HL-60/S4 (cell line): Measurements from ENCODE around the gene SLC38A9.

Experiments
- in situ Hi-C: fragments of 300-500 bp; cut with MboI; formaldehyde crosslinking; loops from 2 replicates; pipeline ENCODE4 v1.14.3; 2022; ENCODE audit warnings: low sequenced_read_pairs

SLC38A9 gene

DNA sequence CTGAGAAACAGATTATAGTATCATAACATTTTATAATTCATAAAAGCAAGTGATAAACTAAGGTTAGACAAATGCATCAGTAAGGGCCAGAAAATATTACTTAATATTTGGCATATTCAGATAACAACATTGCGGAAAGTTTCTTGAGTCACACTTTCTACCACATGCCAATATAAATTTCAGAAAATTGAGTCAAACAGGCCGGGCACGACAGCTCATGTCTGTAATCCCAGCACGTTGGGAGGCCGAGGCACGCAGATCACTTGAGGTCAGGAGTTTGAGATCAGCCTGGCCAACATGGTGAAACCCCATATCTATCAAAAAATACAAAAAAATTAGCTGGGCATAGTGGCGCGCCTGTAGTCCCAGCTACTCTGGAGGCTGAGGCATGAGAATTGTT lies 47.1 kb downstream of the SLC38A9 start:
- in situ Hi-C loops: no loop called here

DNA sequence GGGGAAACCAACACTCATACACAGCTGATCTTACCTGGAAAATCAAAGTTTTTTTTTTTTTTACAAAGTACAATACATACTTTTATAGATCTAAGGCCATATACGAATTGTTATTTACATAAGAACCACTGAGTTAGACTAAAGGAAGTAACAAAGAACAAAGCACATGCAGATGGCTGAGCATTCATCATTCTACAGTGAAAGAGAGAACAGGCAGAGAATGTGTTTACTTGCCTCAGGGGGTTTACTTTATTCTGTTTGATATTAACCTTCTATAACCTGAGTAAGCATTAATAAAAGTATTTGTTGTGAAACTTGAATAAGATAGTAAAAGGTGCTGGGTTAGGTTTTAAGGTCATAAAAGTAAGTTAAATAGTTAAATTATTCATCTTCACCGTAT lies 54.7 kb downstream of the SLC38A9 start:
- in situ Hi-C loops: no loop called here

DNA sequence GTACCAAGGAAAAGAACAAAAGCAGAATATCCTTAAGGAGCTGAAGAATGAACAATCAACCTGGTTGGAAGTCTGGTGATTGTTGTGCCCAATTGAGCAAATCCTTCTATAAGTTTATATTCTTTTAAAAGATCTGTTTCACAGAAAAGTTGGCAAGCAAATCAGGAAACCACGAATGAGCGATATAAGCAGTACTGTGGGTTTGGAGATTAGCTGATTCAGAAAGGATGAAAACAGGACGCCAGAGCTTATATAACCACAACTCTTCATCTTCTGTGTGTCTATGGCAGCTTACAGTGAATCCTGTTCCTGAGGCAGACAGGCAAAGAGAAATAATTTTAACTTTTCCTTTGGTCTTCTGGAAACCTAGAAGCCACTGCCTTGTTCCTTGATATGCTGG lies 61.7 kb downstream of the SLC38A9 start:
- in situ Hi-C loops: no loop called here

DNA sequence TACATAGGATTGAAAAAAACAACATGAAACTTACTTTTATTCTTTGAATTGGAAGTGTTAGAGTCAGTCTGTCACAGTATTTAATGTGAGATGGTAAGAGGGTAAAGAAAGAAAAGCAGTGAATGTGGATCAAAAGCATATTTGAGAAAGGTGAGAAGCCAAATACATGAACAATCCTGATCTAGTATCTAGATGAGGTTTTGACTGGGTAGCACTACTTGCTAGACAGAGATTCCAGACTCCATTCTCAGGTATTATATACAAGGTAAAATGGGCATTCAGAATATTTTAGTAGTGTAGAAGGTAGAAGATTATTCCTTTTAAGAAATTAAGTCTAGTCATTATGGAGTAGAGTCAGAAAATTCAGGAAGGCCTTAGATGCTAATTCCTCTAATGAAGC lies 62.2 kb downstream of the SLC38A9 start:
- in situ Hi-C loops: no loop called here

DNA sequence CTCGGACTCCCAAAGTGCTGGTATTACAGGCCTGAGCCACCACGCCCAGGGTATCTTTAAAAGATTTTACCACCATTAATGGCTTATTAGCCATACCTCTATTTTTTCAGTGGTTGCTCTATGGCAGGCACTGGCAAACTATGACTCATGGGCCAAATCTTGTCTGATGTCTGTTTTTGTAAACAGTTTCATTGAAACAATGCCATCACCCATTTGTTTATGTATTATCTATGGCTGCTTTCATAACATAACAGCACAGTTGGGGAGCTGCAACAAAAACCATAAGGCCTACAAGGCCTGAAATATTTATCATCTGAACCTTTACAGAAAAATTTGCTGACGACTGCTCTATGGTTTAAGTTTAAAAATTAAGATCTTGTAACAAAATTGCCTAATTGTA lies 66.8 kb downstream of the SLC38A9 start:
- in situ Hi-C loops: no loop called here

DNA sequence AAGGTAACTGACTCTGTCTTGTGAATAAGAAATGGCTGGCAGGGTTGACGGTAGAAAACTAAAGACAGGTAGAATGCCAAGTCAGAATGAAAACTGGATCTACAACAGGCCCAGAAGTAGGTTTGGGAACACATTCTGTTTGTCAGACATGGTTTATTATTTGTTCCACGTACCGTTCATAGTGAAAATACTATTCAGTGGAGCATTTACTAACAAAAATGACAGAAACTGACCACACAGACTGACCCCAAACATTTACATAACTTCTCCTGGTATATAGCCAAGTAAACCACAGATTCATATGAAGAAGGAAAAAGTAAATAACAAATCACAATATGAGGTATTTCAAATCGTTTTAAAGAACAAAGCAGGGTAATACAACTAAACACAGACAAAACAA lies 73.7 kb downstream of the SLC38A9 start:
- in situ Hi-C loops: no loop called here

DNA sequence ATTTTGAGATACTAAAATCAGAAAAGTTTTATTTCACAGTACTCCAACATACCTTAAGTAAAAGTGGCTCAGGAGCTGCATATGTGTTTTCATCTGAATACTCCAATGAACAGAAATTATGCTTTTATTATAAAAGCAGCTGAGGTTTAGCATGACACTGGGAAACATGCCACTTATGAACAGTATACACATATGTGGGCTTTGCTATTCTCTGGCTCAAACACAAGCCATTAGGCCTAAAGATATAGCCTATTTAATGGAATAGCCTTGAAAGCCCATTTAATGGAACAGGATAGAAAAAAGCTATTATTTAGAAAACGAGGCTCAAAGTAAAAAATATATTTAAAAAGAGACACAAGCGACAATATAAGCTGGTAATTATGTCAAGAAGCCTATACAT lies 74.1 kb downstream of the SLC38A9 start:
- in situ Hi-C loops: no loop called here

DNA sequence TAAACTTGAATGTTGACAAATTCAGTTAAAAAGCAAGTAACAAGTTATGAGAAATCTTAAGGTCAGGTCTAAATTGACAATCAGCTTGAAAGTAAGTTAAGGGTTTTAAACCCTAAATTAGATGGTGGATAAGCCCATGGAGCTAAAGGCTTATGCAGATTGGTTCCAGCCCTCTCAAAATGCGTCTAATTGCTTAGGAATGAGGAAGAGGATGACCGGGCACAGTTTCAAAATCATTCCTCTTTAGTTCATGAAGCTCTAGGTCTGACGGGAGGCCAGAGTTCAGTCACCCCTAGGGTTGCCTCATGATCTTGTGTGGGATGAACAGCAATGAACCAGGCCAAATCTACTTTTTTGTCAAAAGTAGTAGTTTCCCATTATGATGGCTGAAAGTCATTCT lies 75.4 kb downstream of the SLC38A9 start:
- in situ Hi-C loops: no loop called here

DNA sequence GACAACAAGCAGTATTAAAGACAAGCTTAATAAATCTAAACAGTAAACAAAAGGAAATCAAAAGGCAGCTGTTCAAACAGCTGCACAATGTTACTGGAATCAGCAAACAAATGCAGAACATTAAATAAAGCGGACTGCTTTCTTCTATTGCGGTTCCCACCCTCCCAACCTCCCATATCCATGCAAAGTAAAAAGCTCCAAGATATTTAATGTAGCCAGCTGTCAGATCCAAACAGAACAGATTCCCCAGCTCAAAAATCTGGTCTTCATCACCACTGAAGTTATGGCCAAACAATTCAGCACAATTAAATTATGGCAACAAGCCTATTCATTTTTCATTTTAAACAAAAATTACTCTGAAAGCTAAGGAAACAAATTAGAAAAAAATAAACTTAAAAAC lies 75.9 kb downstream of the SLC38A9 start:
- in situ Hi-C loops: no loop called here

DNA sequence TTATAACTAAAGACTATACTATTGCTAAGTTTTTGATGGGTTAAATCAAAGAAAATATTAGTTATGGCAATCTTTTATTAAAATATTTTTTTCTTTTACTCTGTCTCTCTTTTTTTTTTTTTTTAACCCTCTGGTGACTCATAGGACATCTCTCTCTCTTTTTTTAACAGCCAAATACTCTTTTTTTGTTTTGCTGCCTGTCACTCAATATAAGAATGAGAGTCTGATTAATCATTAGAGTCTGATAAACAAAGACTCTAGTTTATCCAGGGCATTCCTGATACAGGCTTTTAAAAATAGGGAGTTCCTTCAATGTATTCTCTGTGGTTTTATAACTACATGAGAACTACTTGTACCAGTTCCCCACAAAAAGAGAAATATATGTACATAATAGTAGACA lies 77.3 kb downstream of the SLC38A9 start:
- in situ Hi-C loops: no loop called here

DNA sequence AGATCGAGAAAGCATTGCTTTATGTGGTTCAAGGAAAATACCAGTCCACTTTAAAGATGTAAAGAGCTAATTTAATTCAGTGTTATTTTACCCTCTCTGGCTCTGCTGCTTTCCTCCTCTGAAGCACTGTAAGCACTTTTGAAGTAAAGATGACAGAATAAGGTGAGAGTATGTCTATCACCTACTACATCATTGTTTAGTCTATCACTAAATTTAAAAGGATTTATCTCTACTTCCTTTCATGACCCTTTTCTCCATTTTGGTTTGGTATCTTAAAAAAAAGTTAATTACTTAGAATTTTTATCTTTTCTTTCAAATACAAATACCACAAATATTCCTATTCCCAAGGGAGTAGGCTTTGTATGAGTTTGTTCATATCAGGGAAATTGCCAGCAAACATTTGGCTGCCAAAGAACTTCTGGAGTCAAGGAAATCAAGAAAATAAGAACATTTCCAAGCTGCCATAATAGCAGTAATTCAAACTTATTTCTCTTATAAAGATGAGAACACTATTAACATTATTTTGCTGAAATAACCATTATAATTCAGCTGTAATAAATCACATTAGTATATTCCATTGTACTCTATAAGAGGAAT lies 77.8 kb downstream of the SLC38A9 start:
- in situ Hi-C loops: no loop called here

DNA sequence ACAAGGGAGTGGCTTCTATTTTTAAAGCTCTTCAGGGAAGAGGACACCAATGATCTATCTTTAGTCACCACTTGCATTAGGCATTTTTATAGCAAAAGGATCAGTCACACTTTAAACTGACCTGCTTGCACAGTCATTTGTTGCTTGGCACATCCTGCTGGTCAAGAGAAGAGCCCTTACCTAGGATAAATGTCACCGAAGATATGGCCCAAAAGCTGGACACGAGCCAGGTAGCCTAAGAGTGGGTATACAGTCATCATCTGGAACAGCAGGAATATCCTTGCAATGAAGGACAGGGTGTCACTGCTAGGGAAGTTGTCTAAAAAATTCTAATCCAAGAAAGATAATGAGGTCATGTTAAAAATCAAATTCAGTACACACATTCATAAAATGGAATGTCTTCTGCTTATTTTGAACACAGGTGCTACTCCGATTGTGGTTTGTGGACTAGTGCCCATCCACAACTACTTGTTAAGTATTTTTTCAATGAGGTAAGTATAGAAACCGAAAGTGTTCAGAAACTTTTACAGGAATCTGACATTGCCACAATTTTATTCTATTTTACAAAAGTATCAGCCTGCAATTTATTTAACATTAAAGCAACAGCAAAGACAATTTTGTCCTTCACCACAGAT lies 78.4 kb downstream of the SLC38A9 start:
- in situ Hi-C loops: no loop called here

DNA sequence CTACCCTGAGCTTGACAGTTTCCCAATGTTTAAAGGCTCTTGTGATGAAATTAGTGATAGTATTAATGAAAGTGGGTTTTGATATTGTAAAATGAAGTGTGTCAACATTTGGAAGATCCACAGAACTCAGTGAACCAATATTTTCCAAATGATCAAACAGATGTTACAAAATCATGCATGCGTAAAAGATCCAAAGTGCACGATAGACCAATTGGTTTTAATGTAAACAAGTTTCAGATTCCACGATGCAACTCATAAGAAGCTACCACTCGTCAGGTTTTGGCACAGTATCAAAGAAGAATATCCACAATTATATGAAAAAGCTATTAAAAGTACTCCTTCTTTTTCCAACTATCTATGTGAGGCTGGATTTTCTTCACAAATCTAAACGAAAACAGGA lies 82.3 kb downstream of the SLC38A9 start:
- in situ Hi-C loops: no loop called here

DNA sequence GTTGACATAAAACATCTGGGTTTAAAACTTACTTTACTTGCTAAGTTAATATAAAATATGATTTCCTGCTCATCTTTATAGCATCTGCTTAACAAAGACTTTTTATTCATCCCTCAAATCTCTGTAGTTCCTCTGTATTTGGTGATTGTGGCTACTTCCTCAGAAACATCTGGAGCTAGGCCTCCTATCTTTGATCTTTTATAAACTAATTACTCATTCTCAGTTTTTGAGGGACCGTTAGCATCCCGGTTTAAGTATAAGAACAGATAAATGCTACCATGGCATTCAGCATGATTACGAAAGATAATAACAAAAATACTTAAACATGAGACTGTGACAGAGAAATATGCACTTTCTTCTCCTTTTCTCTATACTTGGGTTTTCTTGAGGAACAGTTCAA lies 85.3 kb downstream of the SLC38A9 start:
- in situ Hi-C loops: no loop called here

DNA sequence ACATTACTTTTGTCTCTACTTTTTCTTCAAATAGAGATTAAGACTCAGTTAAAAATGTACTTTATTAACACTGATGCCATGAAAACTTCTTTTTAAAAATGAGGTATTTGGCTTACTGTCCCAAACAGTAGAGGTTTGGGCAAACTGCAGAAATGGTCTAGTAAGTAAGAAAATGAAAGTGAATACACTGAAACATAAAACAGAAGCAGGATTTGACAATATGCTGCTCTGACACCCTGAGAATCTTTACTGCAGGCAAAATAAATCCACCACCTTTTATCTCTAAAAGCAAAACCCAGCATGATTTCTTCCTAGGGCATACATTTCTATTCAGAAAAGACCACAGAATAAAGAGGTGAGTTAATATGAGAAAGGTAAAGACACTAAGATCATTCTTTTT lies 86.2 kb downstream of the SLC38A9 start:
- in situ Hi-C loops: no loop called here

DNA sequence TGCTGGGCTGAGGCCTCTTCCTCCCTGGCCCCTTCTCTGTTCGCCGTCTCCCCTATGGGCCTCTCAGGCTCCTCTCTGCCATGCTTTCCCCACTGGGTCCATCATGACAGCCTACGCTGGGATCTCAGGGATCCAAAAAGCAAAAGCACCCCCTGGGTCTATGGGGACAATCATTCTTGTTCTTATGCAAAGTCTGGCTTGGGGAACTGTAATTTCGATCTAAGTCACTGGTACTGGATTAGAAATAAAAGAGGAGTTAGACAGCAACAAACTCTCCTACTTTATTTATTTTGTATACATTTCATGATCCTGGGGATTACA lies 86.6 kb downstream of the SLC38A9 start:
- in situ Hi-C loops: no loop called here

DNA sequence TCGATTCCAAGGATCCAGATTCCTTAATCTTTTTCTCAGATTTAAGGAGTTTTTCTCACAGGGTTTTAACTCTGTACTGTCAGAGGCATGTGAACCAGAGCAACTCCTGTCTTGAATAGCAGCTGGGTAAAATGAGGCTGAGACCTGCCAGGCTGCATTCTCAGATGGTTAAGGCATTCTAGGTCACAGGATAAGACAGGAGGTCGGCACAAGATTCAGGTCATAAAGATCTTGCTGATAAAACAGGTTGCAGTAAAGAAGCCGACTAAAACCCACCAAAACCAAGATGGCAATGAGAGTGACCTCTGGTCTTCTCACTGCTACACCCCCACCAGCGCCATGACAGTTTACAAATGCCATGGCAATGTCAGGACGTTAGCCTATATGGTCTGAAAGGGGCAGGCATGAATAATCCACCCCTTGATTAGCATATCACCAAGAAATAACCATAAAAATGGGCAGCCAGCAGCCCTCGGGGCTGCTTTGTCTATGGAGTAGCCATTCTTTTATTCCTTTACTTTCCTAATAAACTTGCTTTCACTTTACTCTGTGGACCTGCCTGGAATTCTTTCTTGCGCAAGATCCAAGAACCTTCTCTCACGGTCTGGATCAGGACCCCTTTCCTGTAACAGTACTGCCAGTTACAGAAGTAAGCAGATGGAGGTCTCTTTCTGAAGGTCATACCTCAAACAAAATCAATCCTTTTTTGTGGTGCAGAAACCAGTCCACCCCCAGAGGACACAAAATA lies 87.1 kb downstream of the SLC38A9 start:
- in situ Hi-C loops: no loop called here

DNA sequence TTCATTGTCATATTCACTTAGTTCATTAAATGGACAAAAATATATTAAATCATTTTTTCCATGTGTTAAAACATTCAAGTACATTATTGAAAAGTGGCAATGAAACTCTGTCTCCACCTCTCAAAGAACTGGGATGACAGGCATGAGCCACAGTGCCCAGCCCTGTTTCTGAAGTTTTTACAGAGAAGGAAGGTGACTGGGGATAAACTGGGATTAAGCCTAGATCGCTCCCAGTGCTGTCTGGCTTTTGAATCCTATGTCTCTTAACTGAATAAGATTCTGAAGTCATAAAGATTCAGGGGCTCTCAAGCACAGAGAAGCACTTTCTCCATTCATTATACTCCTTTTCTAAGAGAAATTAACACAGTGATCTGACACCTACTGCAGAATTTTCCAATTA lies 88.3 kb downstream of the SLC38A9 start:
- in situ Hi-C loops: no loop called here

DNA sequence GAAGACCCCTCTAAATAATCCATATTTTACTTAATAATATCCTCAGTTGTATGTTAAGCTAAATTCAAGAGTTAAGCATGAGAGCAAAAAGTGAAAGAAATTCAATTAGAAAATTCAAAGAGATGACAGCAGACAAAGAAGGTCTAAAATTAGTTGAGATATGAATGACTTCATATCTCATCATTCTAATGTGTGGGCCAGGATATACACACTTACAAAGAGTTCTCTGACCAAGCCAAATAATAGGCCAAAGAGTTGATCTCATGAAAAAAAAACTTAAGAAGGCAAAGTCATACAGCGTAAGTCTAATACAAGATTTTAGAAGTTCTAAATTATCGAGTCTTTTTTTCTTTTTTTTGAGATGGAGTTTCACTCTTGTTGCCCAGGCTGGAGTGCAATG lies 89.7 kb downstream of the SLC38A9 start:
- in situ Hi-C loops: no loop called here

DNA sequence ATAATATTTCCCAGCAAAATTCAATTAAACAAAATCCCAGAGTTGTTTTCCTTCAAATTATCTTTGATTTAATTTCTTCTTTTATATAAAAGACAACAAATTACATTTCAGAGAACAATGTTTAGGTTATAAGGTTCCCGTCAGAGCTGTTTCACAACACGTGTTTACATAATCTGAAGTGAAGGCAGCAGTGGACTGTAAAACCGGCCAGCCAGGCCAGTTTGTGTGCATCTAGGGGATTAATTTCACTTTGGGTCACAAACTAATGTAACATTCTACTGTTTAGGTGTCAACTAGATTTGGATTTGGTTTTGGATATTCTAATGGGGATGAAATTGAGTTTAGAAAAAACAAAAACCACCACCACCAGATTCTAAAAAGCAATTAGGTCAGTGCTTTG lies 90.9 kb downstream of the SLC38A9 start:
- in situ Hi-C loops: no loop called here

DNA sequence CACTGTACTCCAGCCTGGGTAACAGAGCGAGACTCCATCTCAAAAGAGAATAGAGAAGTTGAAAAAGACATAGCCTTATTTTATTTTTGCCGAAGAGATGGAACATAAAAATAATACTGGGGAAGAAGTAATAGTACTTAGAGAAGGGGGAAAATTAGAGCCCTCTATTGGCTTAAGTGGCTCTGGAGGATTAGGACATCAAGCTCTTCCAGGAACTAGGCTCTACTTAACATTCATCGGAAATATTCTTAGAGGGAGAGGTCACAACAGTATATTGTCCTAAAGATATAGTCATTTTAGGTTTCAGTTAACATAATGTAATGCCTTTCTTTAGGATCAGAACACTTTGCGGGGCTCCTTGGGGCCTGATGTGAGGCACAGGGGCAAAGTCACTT lies 91.4 kb downstream of the SLC38A9 start:
- in situ Hi-C loops: no loop called here

DNA sequence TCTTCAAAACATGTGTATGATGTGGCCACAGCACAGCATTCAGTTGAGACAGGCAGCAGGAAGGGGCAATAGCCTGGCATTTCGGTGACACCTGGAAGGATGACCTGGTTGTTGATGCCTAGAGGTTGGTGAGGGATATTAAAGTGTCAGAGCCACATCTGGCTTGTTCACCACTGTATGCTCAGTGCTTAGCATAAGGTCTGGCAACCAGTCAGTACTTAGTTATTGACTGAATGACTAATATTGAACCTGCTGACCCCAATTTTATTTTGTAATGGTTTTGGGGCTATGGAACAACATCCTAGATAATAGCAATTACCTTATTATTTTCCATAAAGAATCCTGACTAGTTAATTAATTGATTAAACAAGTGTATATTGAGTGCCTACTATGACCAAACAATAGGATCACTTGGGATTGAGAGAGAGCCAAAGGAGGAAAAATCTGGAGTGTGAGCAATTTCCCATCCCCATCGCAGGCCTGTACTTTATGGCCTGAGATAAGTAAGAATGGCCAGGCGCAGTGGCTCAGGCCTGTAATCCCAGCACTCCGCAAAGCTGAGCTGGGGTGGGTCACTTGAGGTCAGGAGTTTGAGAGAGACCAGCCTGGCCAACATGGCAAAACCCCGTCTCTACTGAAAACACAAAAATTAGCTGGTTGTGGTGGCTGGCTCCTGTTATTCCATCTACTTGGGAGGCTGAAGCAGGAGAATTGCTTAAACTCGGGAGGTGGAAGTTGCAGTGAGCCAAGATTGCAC lies 91.9 kb downstream of the SLC38A9 start:
- in situ Hi-C loops: no loop called here
